GM18499 (cell line): ENCODE results near the gene TMEM181.
"Not testable (repeated sequence)": the region's sequence is repeated elsewhere in the genome, so short reads cannot be mapped to it uniquely, and the experiment has no call there.

Source experiments
- ATAC-seq: cut with Tn5 transposase; IDR thresholded peaks from one replicate; pipeline ENCODE4 v1.9.1; 2021; ENCODE audit warnings: moderate number of reproducible peaks; ENCODE audit not compliant: insufficient read depth, unreplicated experiment

TMEM181 gene

DNA sequence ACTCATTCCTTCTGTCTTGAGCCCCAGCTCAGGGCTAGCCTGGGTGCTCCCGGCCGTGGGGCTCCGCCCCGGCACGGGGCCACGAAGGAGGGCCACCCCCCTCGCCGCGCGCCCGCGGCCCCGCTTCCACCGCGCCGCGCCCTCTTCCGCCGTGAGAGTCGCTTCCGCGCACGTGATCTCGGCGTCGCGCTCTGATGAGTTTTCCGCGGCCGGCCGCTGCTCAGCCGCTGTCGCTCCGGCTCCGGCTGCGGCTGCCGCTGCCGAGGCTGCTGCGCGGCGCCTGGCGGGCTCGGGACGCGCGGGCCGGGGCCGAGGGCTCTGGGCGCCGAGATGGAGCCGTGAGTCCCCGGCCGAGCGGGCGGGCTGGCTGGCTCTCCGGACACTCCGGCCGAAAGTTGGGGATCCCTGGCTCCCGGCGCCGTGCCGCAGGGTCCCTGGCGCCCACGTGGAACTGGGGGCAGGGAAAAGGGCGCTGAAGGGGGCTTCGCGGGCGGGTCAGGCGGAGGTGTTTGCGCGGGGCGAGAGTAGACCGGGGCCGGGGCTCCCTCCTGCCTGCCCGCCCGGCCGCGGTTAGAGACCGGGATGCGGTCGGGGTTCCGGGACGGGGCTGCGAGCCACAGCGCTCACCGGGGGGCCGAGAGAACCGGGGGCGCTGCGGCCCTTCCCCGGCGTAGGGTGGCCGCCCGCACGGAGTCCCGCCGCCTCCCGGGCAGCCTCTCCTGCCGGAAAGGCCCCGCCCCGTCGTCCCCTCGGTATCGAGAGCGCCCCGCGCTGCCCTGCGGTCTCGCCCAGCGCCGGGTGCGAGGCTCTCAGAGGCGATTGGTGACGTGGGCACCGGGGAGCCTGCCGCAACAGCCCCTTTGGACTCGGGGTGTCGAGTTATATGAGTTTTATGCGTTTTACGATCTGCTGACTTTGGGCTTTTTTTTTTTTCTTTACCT lies at the start of gene TMEM181:
Gene TMEM181 (plus strand): TSS at position 197 of the 941 bp plus-strand sequence. CDS start 134 bp downstream, at position 331.
- ATAC-seq: peak; percentile 47

GRCh38 chr6:158512809-158513208 lies 47.1 kb upstream of the TMEM181 start:
- ATAC-seq: no peak

DNA sequence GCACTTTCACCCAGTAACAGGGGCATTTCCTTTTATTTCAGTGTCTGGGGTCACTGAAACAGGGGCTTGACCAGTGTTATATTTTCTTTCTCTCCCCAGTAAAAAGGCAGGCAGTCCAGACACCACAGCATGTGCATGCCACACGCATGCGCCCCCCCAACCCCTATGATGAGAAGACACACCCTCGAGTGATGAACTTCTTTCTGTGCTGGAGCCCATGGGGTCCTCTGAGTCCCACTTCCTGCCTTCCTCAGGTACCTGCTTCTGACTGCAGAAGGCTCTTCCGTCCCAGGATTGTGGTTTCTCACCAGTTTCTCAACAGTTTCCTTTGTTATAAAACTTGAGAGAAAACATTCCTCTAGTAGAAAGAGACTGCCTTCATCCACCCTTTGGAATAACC lies 45.7 kb upstream of the TMEM181 start:
- ATAC-seq: no peak

DNA sequence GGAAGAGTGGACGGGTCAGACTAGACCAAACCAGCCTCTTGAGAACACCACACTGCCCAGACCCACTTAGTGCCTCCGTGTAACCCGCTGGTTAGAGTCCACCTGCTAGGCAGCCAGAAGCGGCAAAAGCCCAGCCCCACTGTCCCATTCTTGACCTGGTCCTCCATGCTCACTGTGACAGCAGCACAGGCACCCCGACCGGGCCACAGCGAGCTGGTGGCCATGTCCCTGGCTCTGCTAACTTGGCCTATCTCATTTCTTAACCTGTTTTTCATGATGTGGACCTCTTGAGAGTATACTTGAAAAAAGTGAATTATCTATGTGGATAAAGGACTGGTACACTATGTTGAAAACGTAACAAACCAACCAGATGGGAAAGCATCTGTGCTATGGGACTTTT lies 44.9 kb upstream of the TMEM181 start:
- no peak for ATAC-seq

- ATAC-seq: no peak
Measured at GRCh38 chr6:158516098-158516497, 43.8 kb upstream of the TMEM181 start.

GRCh38 chr6:158517038-158517437 lies 42.9 kb upstream of the TMEM181 start:
- ATAC-seq: no peak

- ATAC-seq: peak; percentile 40
Measured at GRCh38 chr6:158517581-158517980, 42.3 kb upstream of the TMEM181 start.

GRCh38 chr6:158518191-158519127 lies 41.4 kb upstream of the TMEM181 start:
- ATAC-seq: no peak

DNA sequence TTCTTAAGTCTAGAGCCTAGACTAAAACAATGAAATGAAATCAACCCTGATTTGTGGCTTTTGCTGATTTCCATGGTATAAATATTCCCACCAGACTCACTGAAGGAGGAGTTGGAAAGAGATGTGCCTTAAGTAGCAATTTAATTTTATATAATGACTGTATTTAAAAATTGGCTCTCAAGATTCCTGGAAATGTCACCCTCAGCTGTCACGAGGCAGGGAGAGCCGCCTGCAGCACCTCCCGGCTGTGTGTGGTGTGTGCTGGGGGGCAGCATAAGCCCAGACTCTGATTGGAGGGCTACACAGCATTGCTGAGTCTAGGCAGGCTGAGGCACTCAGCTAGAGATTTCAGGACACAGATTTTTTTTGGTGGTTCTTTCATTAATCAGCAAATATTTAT lies 40.6 kb upstream of the TMEM181 start:
- ATAC-seq: no peak

DNA sequence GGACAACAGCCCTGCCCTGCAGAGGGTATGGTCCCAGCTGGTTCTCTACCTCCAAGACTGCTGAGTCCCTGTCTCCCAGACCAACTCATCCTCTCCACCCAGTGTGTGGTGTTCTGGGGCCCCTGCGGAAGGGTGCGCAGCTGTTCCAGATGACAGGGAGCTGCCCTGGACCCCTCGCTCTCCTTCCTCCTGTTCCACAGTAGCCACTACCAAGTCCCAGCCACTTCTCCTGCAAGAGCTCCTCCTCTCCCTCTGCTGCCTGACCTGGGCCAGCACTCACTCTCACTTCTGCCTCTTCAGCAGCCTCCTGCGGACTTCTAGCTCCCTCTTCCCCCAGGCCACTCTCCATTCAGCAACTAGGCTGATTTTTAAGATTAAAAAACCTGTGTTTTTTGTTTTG lies 40.1 kb upstream of the TMEM181 start:
- ATAC-seq: no peak

DNA sequence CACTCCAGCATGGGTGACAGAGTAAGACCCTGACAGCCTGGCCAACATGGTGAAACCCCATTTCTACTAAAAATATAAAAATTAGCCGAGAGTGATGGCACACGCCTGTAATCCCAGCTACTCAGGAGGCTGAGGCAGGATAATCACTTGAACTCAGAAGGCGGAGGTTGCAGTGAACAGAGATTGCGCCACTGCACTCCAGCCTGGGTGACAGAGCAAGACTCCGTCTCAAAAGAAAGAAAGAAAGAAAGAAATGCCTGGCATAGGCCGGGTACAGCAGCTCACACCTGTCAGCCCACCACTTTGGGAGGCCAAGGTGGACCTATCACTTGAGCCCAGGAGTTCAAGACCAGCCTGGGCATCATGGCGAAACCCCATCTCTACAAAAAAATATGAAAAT lies 38.9 kb upstream of the TMEM181 start:
- ATAC-seq: not testable (repeated sequence)

DNA sequence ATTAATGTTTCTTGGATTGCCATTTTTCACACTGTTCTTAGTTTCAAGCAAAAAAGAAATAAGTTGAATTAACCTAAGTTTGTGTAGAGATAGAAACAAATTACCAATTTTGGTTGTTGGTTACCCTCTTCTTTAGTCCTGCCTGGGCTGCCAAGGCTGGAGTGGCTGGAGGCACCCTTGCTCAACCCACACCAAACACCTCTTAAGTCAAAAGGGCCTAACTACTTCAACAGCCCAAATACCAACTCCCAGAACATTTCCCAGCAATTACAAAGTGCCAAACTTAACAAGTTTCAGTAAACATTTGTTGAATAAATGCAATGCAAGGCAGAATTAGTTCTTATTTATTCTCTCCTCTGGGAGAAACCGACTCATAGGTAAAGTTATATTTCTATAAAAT lies 38.1 kb upstream of the TMEM181 start:
- ATAC-seq: no peak

DNA sequence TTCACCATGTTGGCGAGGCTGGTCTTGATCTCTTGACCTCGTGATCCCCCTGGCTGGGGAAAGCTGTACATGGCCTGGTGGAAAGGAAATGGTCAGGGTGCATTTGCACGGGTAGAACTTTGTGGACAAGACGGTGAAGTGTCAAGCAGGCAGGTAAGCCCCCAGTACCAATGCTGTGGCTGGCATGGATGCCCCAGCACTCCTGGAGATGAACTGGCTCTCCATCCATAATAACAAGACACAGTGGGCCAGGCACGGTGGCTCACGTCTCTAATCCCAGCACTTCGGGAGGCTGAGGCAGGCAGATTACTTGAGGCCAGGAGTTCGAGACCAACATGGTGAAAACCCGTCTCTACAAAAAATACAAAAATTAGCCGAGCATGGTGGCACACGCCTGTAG lies 37.3 kb upstream of the TMEM181 start:
- ATAC-seq: no peak

GRCh38 chr6:158524311-158524710 lies 35.6 kb upstream of the TMEM181 start:
- ATAC-seq: no peak

DNA sequence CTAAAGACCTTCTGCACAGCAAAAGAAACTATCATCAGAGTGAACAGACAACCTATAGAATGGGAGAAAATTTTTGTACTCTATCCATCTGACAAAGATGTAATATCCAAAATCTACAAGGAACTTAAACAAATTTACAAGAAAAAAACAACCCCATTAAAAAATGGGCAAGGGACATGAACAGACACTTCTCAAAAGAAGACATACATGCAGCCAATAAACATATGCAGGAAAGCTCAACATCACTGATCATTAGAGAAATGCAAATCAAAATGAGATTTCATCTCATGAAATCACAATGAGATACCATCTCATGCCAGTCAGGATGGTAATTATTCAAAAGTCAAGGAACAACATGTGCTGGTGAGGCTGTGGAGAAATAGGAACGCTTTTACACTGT lies 32.0 kb upstream of the TMEM181 start:
- ATAC-seq: not testable (repeated sequence)

- no peak for ATAC-seq
Measured at GRCh38 chr6:158528826-158529225, 31.1 kb upstream of the TMEM181 start.

GRCh38 chr6:158529629-158530028 lies 30.3 kb upstream of the TMEM181 start:
- no peak for ATAC-seq

- no peak for ATAC-seq
Measured at GRCh38 chr6:158531566-158531965, 28.3 kb upstream of the TMEM181 start.

DNA sequence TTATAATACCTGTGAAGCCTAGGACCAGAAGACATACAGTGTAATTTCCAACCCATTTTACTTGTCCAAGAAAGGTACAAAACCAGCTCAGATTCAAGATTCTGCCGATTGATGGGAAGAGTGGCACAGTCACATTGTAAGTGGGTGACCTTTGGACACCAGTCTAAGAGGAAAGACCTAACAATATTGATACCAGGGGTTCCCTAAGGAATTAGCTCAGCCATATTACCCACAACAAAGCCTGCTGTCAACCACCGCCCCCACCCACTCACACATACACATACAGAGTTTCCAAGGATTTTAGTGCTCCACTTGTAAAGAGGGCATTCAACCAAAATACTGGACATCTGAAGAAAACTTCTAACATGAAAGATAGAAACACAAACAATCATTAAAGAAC lies 27.9 kb upstream of the TMEM181 start:
- ATAC-seq: no peak

GRCh38 chr6:158536084-158536890 lies 23.6 kb upstream of the TMEM181 start:
- ATAC-seq: no peak
